SHP77 (cell line): ENCODE data around the gene STAC3.

ENCODE experiments used
- DNase-seq, 2 experiments: peaks; one replicate each; lab custom pipeline; 2025; lab: John Stamatoyannopoulos, UW

Gene STAC3

DNA sequence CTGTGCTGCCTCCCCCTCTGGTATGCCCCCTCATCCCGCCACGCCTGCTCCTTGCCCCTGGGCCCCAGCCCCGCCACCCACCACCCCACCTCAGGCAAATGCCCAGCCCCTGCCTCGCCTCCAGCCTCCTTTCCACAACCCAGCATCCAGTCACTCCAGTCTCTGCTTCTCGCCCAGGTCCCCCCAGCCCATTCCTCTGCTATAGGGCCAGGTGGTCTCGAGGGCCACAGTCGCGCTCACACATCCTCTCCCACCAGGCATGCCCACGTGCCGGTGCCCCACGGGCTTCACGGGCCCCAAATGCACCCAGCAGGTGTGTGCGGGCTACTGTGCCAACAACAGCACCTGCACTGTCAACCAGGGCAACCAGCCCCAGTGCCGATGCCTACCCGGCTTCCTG is 40.5 kb downstream of the STAC3 start:
- no peak for DNase-seq

DNA sequence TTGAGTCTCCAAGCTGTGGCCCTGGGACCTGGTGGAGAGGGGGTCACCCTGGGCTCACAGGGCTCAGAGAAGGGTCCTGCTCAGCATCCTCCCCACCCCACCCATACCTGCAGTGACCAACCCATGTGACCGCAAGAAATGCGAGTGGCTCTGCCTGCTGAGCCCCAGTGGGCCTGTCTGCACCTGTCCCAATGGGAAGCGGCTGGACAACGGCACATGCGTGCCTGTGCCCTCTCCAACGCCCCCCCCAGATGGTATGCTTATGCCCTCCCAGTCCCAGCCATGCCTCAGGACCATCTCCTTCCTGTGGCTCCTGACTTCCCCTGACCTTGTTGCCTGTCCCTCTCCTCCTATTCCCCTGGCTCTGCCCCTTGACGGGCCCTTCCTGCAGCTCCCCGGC is 41.1 kb downstream of the STAC3 start:
- no peak for DNase-seq

DNA sequence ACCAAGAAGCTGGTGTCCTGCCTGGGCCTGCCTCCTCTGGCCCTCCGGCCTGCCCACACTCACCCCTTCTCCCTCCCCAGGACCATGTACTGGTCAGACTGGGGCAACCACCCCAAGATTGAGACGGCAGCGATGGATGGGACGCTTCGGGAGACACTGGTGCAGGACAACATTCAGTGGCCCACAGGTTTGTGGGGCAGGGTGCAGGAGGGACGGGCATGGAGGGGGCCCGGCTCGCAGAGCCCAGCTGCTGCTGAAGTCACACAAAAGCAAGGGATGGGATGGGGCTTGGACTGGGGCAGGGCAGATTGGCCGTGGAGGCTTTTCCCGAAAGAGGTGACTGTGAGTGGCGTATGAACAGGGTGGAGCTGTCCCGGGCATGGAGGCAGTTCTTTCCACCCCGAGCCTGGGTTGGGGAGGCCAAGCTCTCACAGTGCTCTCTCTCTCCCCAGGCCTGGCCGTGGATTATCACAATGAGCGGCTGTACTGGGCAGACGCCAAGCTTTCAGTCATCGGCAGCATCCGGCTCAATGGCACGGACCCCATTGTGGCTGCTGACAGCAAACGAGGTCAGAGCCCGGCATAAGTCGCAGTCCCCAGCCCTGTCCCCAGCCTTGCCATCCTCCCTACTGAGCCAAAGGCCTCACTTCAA is 42.2 kb downstream of the STAC3 start:
- DNase-seq, result no peak

DNA sequence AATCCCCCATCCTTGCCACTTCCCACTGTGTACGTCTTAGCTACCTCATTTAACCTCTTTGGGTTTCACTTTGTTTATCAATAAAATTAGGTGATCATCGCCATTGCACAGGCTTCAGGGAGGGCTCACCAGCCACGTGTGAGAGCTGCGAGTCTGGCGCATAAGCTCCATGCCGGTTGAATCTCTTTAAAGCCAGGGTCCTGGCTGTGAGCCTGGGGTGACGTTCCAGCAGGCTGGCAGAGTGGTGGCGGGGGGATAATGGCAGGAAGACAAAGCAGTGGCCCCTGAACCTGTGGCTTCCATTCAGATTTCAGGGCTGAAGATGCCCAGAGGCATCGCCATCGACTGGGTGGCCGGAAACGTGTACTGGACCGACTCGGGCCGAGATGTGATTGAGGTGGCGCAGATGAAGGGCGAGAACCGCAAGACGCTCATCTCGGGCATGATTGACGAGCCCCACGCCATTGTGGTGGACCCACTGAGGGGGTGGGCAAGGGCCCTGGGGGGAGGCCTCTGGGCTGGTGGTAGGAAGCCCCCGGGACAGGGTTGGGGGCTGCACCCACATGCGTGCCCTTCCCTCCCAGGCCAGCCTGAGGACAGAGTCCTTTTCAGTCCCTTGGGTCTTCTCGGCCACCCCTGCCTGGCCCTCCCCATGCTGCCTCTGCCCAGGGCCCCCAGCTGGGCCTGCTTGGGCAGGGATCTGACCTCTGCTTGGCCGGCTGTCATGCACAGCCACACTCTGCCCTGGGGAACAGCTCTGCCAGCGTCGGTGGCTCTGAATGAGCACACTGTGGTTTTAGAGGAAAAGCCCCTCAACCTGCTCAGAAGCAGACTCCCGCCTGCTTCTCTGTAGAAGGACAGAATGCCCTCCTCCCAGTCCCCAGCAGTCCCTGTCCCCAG is 43.0 kb downstream of the STAC3 start:
- no peak for DNase-seq

DNA sequence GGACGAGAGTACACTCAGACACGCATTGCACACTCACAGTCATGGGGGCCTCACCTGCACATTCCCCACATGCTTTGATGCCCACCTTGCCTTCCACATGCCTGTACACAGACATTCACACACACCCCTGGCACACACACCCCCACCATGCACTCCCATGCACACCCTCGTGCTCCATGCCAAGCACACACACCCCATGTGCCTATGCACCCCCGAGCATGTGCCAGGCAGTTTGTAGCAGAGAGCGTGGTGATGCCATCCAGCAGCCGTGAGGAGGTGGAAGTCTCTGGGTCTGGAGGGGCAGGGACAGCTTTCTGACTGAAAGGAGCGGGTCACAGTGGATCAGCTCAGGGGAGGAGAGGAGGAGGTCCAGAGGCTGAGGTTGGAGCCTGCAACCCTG is 45.1 kb downstream of the STAC3 start:
- DNase-seq, result no peak

DNA sequence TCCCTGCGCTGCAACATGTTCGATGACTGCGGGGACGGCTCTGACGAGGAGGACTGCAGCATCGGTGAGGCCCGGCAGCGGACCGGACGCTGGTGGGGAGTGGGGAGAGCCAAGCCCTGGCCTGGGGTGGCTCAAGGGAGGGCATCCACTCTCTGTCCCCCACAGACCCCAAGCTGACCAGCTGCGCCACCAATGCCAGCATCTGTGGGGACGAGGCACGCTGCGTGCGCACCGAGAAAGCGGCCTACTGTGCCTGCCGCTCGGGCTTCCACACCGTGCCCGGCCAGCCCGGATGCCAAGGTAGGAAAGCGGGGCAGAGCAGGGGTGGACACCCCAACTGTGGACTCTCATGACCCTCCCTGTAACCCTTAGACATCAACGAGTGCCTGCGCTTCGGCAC is 45.8 kb downstream of the STAC3 start:
- DNase-seq, result no peak

DNA sequence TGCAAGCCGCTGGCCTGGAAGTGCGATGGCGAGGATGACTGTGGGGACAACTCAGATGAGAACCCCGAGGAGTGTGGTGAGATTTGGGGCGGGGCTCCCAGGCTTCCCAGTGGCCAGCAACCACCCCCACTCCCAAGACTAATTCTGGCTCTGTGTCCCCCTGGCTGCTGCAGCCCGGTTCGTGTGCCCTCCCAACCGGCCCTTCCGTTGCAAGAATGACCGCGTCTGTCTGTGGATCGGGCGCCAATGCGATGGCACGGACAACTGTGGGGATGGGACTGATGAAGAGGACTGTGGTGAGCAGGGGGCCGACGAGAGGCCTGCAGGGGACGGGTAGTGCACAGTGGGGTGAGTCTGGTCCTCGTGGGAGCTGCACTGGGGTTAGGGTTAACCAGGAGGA is 46.5 kb downstream of the STAC3 start:
- DNase-seq, result no peak

DNA sequence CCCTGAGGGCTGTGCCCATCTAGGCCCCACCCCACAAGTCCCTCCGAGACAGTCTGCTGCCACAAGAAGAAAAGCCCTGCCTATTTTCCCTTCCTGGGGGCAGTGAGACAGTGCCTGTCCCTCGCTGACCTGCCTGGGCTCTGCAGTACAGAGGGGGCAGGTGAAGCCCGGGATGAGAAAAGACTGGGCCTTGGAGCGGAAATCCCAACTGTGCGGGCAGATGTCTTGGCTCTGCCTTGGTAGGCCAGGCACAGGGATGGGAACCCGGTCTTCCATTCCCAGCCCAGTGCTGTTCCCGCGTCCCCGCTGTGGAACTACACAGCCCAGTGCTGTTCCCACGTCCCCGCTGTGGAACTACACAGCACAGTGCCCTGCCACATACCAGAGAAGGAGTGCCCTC is 47.2 kb downstream of the STAC3 start:
- no peak for DNase-seq

DNA sequence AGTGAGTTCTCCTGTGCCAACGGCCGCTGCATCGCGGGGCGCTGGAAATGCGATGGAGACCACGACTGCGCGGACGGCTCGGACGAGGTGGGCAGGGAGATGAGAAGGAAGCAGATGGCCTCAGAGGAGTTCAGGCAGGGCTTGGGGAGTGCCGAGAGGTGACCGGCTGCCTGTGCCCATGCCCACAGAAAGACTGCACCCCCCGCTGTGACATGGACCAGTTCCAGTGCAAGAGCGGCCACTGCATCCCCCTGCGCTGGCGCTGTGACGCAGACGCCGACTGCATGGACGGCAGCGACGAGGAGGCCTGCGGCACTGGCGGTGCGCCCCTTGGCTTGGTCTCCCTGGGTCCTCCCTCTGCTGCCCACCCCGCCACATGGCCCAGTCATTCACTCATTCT is 47.8 kb downstream of the STAC3 start:
- DNase-seq, result no peak

DNA sequence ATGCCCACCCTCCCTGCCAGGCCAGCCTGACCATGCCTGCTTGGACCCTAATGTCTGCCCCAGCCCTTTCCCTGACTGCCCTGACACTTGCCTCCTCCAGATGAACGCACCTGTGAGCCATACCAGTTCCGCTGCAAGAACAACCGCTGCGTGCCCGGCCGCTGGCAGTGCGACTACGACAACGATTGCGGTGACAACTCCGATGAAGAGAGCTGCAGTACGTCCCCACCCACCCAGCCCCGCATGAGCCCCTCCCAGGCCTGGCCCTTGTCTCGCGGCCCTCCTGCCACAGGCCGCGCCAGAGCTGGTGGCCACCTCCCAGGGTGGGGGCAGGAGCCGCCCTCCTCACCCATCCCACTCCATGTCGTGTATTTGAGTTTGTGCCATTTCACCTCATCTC is 48.7 kb downstream of the STAC3 start:
- no peak for DNase-seq

DNA sequence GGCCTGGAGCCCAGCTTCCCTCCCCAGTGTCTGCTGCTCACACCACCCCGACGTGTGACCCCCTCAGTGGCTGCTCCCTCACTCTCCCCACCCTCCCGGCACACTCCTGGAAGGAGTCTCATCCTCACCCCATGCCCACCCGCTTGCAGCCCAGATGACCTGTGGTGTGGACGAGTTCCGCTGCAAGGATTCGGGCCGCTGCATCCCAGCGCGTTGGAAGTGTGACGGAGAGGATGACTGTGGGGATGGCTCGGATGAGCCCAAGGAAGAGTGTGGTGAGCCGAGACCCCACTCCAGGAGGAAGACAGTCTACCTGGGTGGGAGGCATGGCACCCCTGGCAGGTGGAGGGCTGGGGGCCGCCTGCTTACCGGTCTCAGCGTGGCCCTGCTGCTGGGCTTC is 49.4 kb downstream of the STAC3 start:
- no peak for DNase-seq

DNA sequence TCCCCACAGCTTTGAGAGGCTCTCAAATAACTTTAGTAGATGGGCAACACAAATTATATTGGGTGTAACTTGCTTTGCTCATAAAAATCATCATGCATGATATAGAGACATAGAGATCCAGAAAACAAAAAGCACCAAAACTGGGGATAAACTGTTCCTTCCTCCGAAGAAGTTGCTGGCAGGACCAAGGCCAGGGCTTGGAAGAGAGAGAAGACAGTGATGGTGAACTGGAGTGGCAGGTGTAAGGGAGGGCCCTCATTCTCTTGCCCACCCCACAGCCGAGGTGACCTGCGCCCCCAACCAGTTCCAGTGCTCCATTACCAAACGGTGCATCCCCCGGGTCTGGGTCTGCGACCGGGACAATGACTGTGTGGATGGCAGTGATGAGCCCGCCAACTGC is 49.8 kb downstream of the STAC3 start:
- no peak for DNase-seq

DNA sequence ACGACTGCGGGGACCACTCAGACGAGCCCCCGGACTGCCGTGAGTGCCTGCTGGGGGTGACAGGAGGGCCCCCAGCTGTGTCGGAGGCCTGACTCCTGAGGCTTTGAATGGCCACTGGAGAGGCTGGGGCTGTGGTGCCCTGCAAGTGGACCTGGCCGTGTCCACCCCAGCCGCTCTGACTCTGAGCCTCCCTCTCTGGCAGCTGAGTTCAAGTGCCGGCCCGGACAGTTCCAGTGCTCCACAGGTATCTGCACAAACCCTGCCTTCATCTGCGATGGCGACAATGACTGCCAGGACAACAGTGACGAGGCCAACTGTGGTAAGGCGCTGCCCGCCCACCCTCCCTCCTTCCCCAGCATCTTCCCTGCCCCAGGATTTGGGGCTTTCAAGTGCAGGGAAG is 50.5 kb downstream of the STAC3 start:
- no peak for DNase-seq

DNA sequence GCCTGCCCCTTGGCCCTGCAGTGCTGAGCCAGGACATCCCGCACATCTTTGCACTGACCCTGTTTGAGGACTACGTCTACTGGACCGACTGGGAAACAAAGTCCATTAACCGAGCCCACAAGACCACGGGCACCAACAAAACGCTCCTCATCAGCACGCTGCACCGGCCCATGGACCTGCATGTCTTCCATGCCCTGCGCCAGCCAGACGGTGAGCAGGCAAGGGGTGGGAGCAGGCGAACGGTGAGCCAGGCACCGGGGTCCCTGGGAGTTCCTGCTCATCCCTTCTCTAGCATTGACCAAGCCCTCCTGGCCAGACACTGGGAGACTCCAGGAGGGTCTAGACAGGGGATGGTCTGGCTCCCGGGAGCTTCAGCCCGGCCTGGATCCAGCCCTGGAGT is 51.8 kb downstream of the STAC3 start:
- DNase-seq, result no peak

DNA sequence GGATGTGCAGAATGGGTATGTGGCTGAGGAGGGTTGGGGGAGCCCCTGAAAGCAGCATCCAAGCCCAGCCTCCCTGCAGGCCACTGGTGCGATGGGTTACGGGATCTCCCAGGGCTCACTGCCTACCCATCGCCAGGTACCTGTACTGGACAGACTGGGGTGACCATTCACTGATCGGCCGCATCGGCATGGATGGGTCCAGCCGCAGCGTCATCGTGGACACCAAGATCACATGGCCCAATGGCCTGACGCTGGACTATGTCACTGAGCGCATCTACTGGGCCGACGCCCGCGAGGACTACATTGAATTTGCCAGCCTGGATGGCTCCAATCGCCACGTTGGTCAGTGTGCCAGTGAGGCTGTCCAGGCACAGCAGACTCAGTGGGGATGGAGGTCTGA is 52.7 kb downstream of the STAC3 start:
- no peak for DNase-seq

DNA sequence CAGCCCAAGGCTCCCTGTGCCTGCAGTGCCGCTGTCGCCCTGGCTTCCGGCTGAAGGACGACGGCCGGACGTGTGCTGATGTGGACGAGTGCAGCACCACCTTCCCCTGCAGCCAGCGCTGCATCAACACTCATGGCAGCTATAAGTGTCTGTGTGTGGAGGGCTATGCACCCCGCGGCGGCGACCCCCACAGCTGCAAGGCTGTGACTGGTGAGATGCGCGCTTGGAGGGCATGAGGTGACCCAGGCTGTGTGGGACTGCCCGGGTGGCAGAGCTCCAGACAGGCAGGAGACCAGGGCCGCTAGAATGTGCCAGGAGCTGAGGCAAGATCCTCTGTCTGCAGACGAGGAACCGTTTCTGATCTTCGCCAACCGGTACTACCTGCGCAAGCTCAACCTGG is 54.0 kb downstream of the STAC3 start:
- DNase-seq, result no peak

DNA sequence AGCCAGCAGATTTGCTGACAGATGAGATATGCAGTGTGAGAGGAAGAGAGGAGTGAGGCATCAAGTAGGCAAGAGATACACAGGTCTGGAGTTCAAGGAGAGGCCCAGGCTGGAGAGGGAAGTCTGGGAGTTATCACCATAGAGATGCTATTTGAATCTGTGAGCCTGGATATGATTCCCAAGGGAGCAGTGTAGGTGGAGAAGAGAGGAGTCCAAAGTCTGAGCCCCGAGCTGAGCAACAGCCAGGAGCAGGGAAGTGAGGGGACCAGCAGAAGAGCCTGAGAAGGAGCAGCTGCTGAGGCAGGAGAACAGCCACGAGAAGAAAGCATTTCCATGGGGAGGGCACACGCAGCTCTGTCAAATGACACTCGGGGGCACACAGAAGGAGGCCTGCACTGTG is 54.5 kb downstream of the STAC3 start:
- no peak for DNase-seq

DNA sequence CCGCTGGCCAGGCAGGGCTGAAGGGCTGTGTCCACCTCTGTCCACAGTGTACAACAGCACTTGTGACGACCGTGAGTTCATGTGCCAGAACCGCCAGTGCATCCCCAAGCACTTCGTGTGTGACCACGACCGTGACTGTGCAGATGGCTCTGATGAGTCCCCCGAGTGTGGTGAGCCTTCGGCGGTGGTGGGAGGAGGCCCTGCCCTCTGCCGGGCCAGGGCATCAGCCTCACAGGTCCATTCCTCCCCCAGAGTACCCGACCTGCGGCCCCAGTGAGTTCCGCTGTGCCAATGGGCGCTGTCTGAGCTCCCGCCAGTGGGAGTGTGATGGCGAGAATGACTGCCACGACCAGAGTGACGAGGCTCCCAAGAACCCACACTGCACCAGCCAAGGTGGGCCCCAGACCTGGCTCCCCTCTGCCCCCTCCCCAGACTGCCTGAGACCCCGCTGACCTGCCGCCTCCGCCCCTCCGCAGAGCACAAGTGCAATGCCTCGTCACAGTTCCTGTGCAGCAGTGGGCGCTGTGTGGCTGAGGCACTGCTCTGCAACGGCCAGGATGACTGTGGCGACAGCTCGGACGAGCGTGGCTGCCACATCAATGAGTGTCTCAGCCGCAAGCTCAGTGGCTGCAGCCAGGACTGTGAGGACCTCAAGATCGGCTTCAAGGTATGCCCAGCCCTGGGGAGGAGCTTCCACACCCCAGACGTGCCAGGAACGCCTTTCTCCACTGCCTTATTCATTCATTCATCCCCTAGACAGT is 55.2 kb downstream of the STAC3 start:
- DNase-seq, result no peak

DNA sequence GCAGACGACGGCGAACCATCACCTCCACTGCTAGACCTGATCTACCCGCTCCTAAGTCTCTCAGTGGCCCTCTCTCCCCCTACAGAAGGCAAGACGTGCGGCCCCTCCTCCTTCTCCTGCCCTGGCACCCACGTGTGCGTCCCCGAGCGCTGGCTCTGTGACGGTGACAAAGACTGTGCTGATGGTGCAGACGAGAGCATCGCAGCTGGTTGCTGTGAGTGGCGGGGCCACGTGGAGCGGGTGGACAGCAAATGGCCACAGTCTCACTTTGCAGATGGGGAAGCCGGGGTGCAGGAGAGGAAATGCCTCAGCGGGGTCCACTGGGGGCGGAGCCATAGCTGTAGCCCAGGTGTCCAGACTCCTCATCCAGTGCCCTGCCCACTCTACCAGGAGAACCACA is 55.8 kb downstream of the STAC3 start:
- no peak for DNase-seq

DNA sequence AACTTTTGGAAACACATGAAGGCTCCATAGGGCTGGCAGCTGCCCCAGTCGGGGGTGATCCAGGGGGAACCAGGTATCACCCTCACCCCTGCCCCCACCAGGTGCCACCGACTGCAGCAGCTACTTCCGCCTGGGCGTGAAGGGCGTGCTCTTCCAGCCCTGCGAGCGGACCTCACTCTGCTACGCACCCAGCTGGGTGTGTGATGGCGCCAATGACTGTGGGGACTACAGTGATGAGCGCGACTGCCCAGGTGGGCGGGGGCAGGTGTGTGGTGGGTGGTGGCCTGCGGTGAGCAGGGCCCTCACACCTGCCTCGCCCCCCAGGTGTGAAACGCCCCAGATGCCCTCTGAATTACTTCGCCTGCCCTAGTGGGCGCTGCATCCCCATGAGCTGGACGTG is 56.7 kb downstream of the STAC3 start:
- no peak for DNase-seq

DNA sequence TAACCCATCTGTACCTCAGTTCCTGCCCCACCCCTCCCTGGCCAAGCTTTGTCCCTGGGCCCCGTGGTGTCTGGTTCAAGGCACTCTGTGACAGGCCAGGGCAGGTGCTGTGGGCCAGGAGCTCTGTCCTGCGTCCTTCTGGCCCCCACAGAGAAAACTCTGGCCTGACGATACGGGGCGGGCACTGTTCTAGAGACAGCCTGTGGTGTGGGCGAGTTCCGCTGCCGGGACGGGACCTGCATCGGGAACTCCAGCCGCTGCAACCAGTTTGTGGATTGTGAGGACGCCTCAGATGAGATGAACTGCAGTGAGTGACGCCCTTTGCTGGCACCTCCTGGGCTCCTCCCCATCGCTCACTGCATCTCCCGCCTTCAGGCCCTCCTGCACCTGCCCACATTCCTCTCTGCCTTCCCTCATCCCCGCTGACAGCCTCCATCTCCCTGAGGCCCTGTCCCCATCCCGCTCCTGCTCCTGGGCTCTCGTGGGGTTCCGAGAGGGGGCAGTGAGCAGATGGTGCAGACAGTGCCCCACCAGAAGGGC is 57.2 kb downstream of the STAC3 start:
- no peak for DNase-seq
